BLaER1 (cell line): ENCODE data around the gene AP4M1.

Experiments
- H3K27ac ChIP-seq: shearing (Covaris generic); formaldehyde crosslinking; 2 replicates; pipeline ENCODE4 v1.8.1; 2022
- H3K27me3 ChIP-seq: shearing (Covaris generic); formaldehyde crosslinking; 2 replicates; pipeline ENCODE4 v1.8.1; 2022
- H3K36me3 ChIP-seq: shearing (Covaris generic); formaldehyde crosslinking; 2 replicates; pipeline ENCODE4 v1.8.1; 2022
- H3K4me1 ChIP-seq: shearing (Covaris generic); formaldehyde crosslinking; 2 replicates; pipeline ENCODE4 v1.8.1; 2022
- H3K4me2 ChIP-seq: shearing (Covaris generic); formaldehyde crosslinking; 2 replicates; pipeline ENCODE4 v1.8.1; 2022
- H3K4me3 ChIP-seq: shearing (Covaris generic); formaldehyde crosslinking; 2 replicates; pipeline ENCODE4 v1.8.1; 2022
- H3K9ac ChIP-seq: shearing (Covaris generic); formaldehyde crosslinking; 2 replicates; pipeline ENCODE4 v1.8.1; 2022
- H3K9me3 ChIP-seq: shearing (Covaris generic); formaldehyde crosslinking; 2 replicates; pipeline ENCODE4 v1.8.1; 2022
- H4K20me1 ChIP-seq: shearing (Covaris generic); formaldehyde crosslinking; 2 replicates; pipeline ENCODE4 v1.8.1; 2022
- Cebpa-rat ChIP-seq: shearing (Covaris generic); IDR thresholded peaks from 2 replicates; pipeline ENCODE4 v1.8.1; 2022

The AP4M1 gene

GRCh38 chr7:100101016-100101862, at the start of gene AP4M1, which contains the start of gene MCM7:
Gene AP4M1 (plus strand): TSS chr7:100101643. CDS start chr7:100101715, 72 bp downstream.
Gene MCM7 (minus strand): TSS chr7:100101397. CDS start chr7:100101294, 103 bp downstream.
- Histone ChIP-seq H3K4me1 (peaks cover 56% of the 10 kb centered on the region), H3K27me3 (no peaks in the 10 kb centered on the region), H4K20me1 (peaks cover 40% of the 10 kb centered on the region), H3K36me3 (peaks cover 74% of the 10 kb centered on the region), H3K27ac (peak within 1 kb of the TSS; percentile 99), H3K4me2 (peak within 1 kb of the TSS; percentile 87), H3K9ac (peak within 1 kb of the TSS; percentile 99), H3K9me3 (no peaks in the 10 kb centered on the region), H3K4me3 (peak within 1 kb of the TSS; percentile 91)
- no peak for TF ChIP-seq Cebpa-rat

- Histone ChIP-seq H3K4me3 (no peak overlapping the region), H3K27ac (no peak overlapping the region), H3K4me2 (peak overlapping the region; percentile 52), H3K9ac (no peak overlapping the region), H3K27me3 (no peaks in the 10 kb centered on the region), H3K4me1 (peaks cover 24% of the 10 kb centered on the region), H4K20me1 (peaks cover 5% of the 10 kb centered on the region; the same call in 1 of the 2 replicates), H3K36me3 (peaks cover 17% of the 10 kb centered on the region), H3K9me3 (no peaks in the 10 kb centered on the region)
- no peak for TF ChIP-seq Cebpa-rat
Observed at GRCh38 chr7:100053215-100053614, 48.2 kb upstream of the AP4M1 start.

- Histone ChIP-seq H3K27ac (no peak overlapping the region), H3K4me1 (peaks cover 9% of the 10 kb centered on the region), H3K36me3 (peaks cover 55% of the 10 kb centered on the region), H3K9ac (0 out of 2 replicates have a peak overlapping the region, but pooled peaks have one; percentile 15), H3K27me3 (no peaks in the 10 kb centered on the region), H3K4me2 (no peak overlapping the region), H4K20me1 (peaks cover 5% of the 10 kb centered on the region; the same call in 1 of the 2 replicates), H3K4me3 (no peak overlapping the region), H3K9me3 (no peaks in the 10 kb centered on the region)
- TF ChIP-seq Cebpa-rat: no peak
Observed at GRCh38 chr7:100057006-100057405, 44.4 kb upstream of the AP4M1 start.

GRCh38 chr7:100059251-100059739, 42.1 kb upstream of the AP4M1 start:
- no peaks in the 10 kb centered on the region for H3K4me1 ChIP-seq
- H3K4me2 ChIP-seq: no peak overlapping the region
- H4K20me1 ChIP-seq: no peaks in the 10 kb centered on the region
- H3K36me3 ChIP-seq: peaks cover 78% of the 10 kb centered on the region
- H3K9ac ChIP-seq: no peak overlapping the region
- TF ChIP-seq Cebpa-rat: no peak
- H3K9me3 ChIP-seq: no peaks in the 10 kb centered on the region
- H3K4me3 ChIP-seq: no peak overlapping the region
- H3K27ac ChIP-seq: no peak overlapping the region
- no peaks in the 10 kb centered on the region for H3K27me3 ChIP-seq

- Histone ChIP-seq H3K9ac (no peak overlapping the region), H3K36me3 (peaks cover 100% of the 10 kb centered on the region)
Observed at GRCh38 chr7:100061518-100062193, 39.8 kb upstream of the AP4M1 start.

GRCh38 chr7:100063376-100063775, 38.1 kb upstream of the AP4M1 start:
- Histone ChIP-seq H4K20me1 (peaks cover 11% of the 10 kb centered on the region; the same call in 1 of the 2 replicates), H3K27me3 (no peaks in the 10 kb centered on the region), H3K36me3 (peaks cover 100% of the 10 kb centered on the region), H3K4me1 (no peaks in the 10 kb centered on the region), H3K9ac (peak overlapping the region; percentile 4; the same call in 1 of the 2 replicates), H3K27ac (no peak overlapping the region), H3K4me2 (no peak overlapping the region), H3K9me3 (no peaks in the 10 kb centered on the region), H3K4me3 (no peak overlapping the region)
- TF ChIP-seq Cebpa-rat: no peak

More at GRCh38 chr7:100061518-100062193, 39.8 kb upstream of the AP4M1 start:
- Histone ChIP-seq H4K20me1 (no peaks in the 10 kb centered on the region), H3K4me2 (no peak overlapping the region), H3K27me3 (no peaks in the 10 kb centered on the region), H3K4me3 (no peak overlapping the region), H3K27ac (no peak overlapping the region), H3K9me3 (no peaks in the 10 kb centered on the region), H3K4me1 (no peaks in the 10 kb centered on the region)
- TF ChIP-seq Cebpa-rat: no peak

- Histone ChIP-seq H3K36me3 (peaks cover 100% of the 10 kb centered on the region), H4K20me1 (peaks cover 14% of the 10 kb centered on the region; the same call in 1 of the 2 replicates), H3K27ac (no peak overlapping the region), H3K4me2 (no peak overlapping the region), H3K4me3 (no peak overlapping the region), H3K9me3 (peaks cover 1% of the 10 kb centered on the region), H3K27me3 (no peaks in the 10 kb centered on the region), H3K9ac (no peak overlapping the region), H3K4me1 (no peaks in the 10 kb centered on the region)
- TF ChIP-seq Cebpa-rat: no peak
Observed at GRCh38 chr7:100064162-100064561, 37.3 kb upstream of the AP4M1 start.

- H3K9ac ChIP-seq: no peak overlapping the region
- H3K27ac ChIP-seq: no peak overlapping the region
- H3K36me3 ChIP-seq: peaks cover 100% of the 10 kb centered on the region
- peak; percentile 63; the same call in 1 of the 2 replicates for TF ChIP-seq Cebpa-rat
- H3K27me3 ChIP-seq: no peaks in the 10 kb centered on the region
- H3K4me3 ChIP-seq: no peak overlapping the region
- H3K9me3 ChIP-seq: peaks cover 16% of the 10 kb centered on the region
- H3K4me2 ChIP-seq: no peak overlapping the region
- H3K4me1 ChIP-seq: no peaks in the 10 kb centered on the region
- peaks cover 14% of the 10 kb centered on the region; the same call in 1 of the 2 replicates for H4K20me1 ChIP-seq
Observed at GRCh38 chr7:100065452-100066186, 35.8 kb upstream of the AP4M1 start.

- Histone ChIP-seq H3K4me1 (no peaks in the 10 kb centered on the region), H4K20me1 (peaks cover 14% of the 10 kb centered on the region; the same call in 1 of the 2 replicates), H3K27ac (no peak overlapping the region), H3K9ac (no peak overlapping the region), H3K36me3 (peaks cover 100% of the 10 kb centered on the region), H3K27me3 (no peaks in the 10 kb centered on the region), H3K4me3 (no peak overlapping the region), H3K4me2 (no peak overlapping the region), H3K9me3 (peaks cover 29% of the 10 kb centered on the region)
- TF ChIP-seq Cebpa-rat: no peak
Observed at GRCh38 chr7:100066953-100067352, 34.5 kb upstream of the AP4M1 start.
